Measurements from ENCODE around the gene CHRM2. TPM values are rescaled to one million over a fixed set of nuclear protein-coding genes. Genes with fewer than 3 reads are reported as not detected.

Gene CHRM2
- polyA plus RNA-seq, 1 donor (not counting 4 experiments of a cell fraction or from before 2014, with no cell fraction given) = not detected

DNA sequence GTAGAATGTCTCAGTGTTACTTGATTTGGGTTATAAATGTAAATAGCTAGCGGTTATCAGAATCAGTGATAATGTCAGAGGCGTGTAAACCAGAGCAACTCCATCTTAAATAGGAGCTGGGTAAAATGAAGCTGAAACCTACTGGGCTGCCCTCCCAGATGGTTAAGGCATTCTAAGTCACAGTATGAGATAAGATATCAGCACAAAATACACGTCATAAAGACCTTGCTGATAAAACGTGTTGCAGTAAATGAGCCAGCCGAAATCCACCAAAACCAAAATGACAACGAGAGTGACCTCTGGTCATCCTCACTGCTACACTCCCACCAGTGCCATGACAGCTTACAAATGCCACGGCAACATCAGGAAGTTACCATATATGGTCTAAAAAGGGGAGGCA lies 172.3 kb downstream of the CHRM2 start:
- dilution Hi-C loops (cut with MboI; ENCODE audit: extremely low pct_ligation_motif_present, low sequenced_read_pairs) = no loop called here
- no peak overlapping the region for H3K9ac ChIP-seq (ENCODE audit: control insufficient read depth, extremely low read depth, insufficient read depth, low read length)
- H2AFZ ChIP-seq (ENCODE audit: control insufficient read depth, low read length) = no peak overlapping the region
- H3K36me3 ChIP-seq (ENCODE audit: control insufficient read depth in 2 of 2, extremely low read depth in 1 of 2, insufficient read depth in 2 of 2, low read length in 2 of 2) = no peaks in the 10 kb centered on the region
- no peak overlapping the region for H3K4me2 ChIP-seq (ENCODE audit: control insufficient read depth, extremely low read depth, insufficient read depth, low read depth, low read length)
- H3K9me1 ChIP-seq (ENCODE audit: control insufficient read depth, extremely low read depth, insufficient read depth, low read length) = no peaks in the 10 kb centered on the region
- H3K79me2 ChIP-seq (ENCODE audit: control insufficient read depth, insufficient read depth, low read length) = no peaks in the 10 kb centered on the region
- TF ChIP-seq EZH2 (IDR thresholded peaks at IDR 0.05; ENCODE audit: low read length) = no peak
- TF ChIP-seq, protein P1, sequence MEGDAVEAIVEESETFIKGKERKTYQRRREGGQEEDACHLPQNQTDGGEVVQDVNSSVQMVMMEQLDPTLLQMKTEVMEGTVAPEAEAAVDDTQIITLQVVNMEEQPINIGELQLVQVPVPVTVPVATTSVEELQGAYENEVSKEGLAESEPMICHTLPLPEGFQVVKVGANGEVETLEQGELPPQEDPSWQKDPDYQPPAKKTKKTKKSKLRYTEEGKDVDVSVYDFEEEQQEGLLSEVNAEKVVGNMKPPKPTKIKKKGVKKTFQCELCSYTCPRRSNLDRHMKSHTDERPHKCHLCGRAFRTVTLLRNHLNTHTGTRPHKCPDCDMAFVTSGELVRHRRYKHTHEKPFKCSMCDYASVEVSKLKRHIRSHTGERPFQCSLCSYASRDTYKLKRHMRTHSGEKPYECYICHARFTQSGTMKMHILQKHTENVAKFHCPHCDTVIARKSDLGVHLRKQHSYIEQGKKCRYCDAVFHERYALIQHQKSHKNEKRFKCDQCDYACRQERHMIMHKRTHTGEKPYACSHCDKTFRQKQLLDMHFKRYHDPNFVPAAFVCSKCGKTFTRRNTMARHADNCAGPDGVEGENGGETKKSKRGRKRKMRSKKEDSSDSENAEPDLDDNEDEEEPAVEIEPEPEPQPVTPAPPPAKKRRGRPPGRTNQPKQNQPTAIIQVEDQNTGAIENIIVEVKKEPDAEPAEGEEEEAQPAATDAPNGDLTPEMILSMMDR (optimal IDR thresholded peaks at IDR 0.05 in 1 of 3, IDR thresholded peaks at IDR 0.05 in 1 of 3, conservative IDR thresholded peaks at IDR 0.05 in 1 of 3; ENCODE audit: extremely low read depth in 1 of 3, insufficient read depth in 2 of 3, low read length in 3 of 3) = no peak
- no peak overlapping the region for H3K4me3 ChIP-seq (ENCODE audit: control insufficient read depth in 2 of 3, extremely low read depth in 1 of 3, insufficient read depth in 2 of 3, low read depth in 1 of 3, low read length in 3 of 3)
- no peaks in the 10 kb centered on the region for H3K27me3 ChIP-seq (ENCODE audit: control insufficient read depth, extremely low read depth, insufficient read depth, low read length)
- no peak overlapping the region for H3K27ac ChIP-seq (ENCODE audit: control insufficient read depth, insufficient read depth, low read length)
- H3K9me3 ChIP-seq (ENCODE audit: control insufficient read depth, low read depth, low read length) = no peaks in the 10 kb centered on the region
- DNase-seq (ENCODE audit: low read depth, low spot score) (no peak), FAIRE-seq (no peak)
- no peaks in the 10 kb centered on the region for H3K4me1 ChIP-seq (ENCODE audit: control insufficient read depth, extremely low read depth, insufficient read depth, low read length)
- no peaks in the 10 kb centered on the region for H4K20me1 ChIP-seq (ENCODE audit: control insufficient read depth, extremely low read depth, insufficient read depth, low read length)

DNA sequence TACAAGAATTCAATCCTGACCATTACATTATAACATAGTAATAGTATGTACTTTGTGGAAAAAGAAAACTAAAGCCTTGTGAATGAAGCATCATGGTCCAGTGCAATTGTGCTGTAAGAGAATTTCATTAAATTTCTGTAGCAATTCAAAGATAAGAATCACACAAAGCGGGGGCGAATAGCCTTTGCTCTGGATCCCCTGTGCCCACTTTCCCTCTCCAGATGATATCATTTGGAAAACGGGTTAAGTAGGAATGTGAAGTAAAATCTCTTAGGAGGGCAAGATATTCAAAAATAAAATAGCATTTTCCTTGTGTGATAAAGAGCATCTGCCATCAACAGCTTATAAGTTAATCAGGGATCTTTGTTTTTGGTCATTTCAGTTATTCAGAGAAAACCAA lies 177.1 kb downstream of the CHRM2 start:
- H3K9me1 ChIP-seq (ENCODE audit: control insufficient read depth, extremely low read depth, insufficient read depth, low read length) = no peaks in the 10 kb centered on the region
- FAIRE-seq (no peak), DNase-seq (ENCODE audit: low read depth, low spot score) (no peak)
- no peaks in the 10 kb centered on the region for H4K20me1 ChIP-seq (ENCODE audit: control insufficient read depth, extremely low read depth, insufficient read depth, low read length)
- no peak overlapping the region for H3K4me2 ChIP-seq (ENCODE audit: control insufficient read depth, extremely low read depth, insufficient read depth, low read depth, low read length)
- H3K4me1 ChIP-seq (ENCODE audit: control insufficient read depth, extremely low read depth, insufficient read depth, low read length) = no peaks in the 10 kb centered on the region
- H3K27me3 ChIP-seq (ENCODE audit: control insufficient read depth, extremely low read depth, insufficient read depth, low read length) = no peaks in the 10 kb centered on the region
- no peak overlapping the region for H3K27ac ChIP-seq (ENCODE audit: control insufficient read depth, insufficient read depth, low read length)
- dilution Hi-C loops (cut with MboI; ENCODE audit: extremely low pct_ligation_motif_present, low sequenced_read_pairs) = no loop called here
- no peak for TF ChIP-seq EZH2 (IDR thresholded peaks at IDR 0.05; ENCODE audit: low read length)
- TF ChIP-seq, protein P1 (optimal IDR thresholded peaks at IDR 0.05 in 1 of 3, IDR thresholded peaks at IDR 0.05 in 1 of 3, conservative IDR thresholded peaks at IDR 0.05 in 1 of 3; ENCODE audit: extremely low read depth in 1 of 3, insufficient read depth in 2 of 3, low read length in 3 of 3) = no peak
- H2AFZ ChIP-seq (ENCODE audit: control insufficient read depth, low read length) = no peak overlapping the region
- H3K4me3 ChIP-seq (ENCODE audit: control insufficient read depth in 2 of 3, extremely low read depth in 1 of 3, insufficient read depth in 2 of 3, low read depth in 1 of 3, low read length in 3 of 3) = no peak overlapping the region
- no peaks in the 10 kb centered on the region for H3K36me3 ChIP-seq (ENCODE audit: control insufficient read depth in 2 of 2, extremely low read depth in 1 of 2, insufficient read depth in 2 of 2, low read length in 2 of 2)
- H3K79me2 ChIP-seq (ENCODE audit: control insufficient read depth, insufficient read depth, low read length) = no peaks in the 10 kb centered on the region
- no peaks in the 10 kb centered on the region for H3K9me3 ChIP-seq (ENCODE audit: control insufficient read depth, low read depth, low read length)
- H3K9ac ChIP-seq (ENCODE audit: control insufficient read depth, extremely low read depth, insufficient read depth, low read length) = no peak overlapping the region
